ENCODE data around the gene PTPRM.

DNA sequence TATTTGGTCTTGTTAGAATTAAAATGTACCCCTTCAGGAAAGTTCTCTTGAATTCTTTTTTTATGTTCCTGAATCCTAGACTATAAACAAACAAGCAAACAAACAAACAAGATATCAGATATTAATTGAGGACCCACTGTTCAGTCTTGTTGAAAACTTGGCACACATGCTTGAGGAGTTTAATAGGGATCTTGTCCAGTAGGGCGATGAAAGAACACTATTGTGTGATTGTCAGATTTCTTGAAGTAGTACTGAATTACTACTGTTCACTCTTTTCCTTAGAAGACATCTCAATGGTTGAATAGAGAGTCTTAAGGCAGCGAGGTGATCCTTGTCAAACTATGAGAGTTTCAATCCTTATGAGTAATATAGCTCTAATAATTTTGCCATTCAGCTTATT is 130.2 kb downstream of the PTPRM start:
- TF ChIP-seq, protein P1, sequence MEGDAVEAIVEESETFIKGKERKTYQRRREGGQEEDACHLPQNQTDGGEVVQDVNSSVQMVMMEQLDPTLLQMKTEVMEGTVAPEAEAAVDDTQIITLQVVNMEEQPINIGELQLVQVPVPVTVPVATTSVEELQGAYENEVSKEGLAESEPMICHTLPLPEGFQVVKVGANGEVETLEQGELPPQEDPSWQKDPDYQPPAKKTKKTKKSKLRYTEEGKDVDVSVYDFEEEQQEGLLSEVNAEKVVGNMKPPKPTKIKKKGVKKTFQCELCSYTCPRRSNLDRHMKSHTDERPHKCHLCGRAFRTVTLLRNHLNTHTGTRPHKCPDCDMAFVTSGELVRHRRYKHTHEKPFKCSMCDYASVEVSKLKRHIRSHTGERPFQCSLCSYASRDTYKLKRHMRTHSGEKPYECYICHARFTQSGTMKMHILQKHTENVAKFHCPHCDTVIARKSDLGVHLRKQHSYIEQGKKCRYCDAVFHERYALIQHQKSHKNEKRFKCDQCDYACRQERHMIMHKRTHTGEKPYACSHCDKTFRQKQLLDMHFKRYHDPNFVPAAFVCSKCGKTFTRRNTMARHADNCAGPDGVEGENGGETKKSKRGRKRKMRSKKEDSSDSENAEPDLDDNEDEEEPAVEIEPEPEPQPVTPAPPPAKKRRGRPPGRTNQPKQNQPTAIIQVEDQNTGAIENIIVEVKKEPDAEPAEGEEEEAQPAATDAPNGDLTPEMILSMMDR (conservative IDR thresholded peaks at IDR 0.05; ENCODE audit: low read depth, low read length) = no peak
- TF ChIP-seq EZH2 (IDR thresholded peaks at IDR 0.05; ENCODE audit: borderline replicate concordance, low read depth, low read length, poor library complexity, severe bottlenecking) = no peak
